GM18508 (cell line): ENCODE measurements around the gene SLC37A1.

Experiments used
- ATAC-seq: cut with Tn5 transposase; IDR thresholded peaks from one replicate; pipeline ENCODE4 v1.9.1; 2021; ENCODE audit warnings: moderate number of reproducible peaks; ENCODE audit not compliant: insufficient read depth, unreplicated experiment

The SLC37A1 gene

GRCh38 chr21:42583477-42584295 lies 70.0 kb downstream of the SLC37A1 start:
- no peak for ATAC-seq

GRCh38 chr21:42584296-42584641 lies 70.6 kb downstream of the SLC37A1 start:
- no peak for ATAC-seq

- ATAC-seq = no peak
These were observed 72.2 kb downstream of the SLC37A1 start for GRCh38 chr21:42585881-42586280.

GRCh38 chr21:42586406-42586805 lies 72.8 kb downstream of the SLC37A1 start:
- ATAC-seq = no peak

- no peak for ATAC-seq
These were observed 73.4 kb downstream of the SLC37A1 start for GRCh38 chr21:42587036-42587435.

GRCh38 chr21:42590431-42591131 lies 76.9 kb downstream of the SLC37A1 start:
- ATAC-seq = no peak

- ATAC-seq = no peak
These were observed 77.7 kb downstream of the SLC37A1 start for GRCh38 chr21:42591170-42591869.

- no peak for ATAC-seq
These were observed 78.6 kb downstream of the SLC37A1 start for GRCh38 chr21:42592156-42592820.

GRCh38 chr21:42593007-42593814 lies 79.6 kb downstream of the SLC37A1 start:
- ATAC-seq = no peak

- ATAC-seq = no peak
These were observed 81.1 kb downstream of the SLC37A1 start for GRCh38 chr21:42594616-42595282.

GRCh38 chr21:42595283-42596187 lies 81.9 kb downstream of the SLC37A1 start:
- ATAC-seq = no peak

GRCh38 chr21:42596657-42597056 lies 83.0 kb downstream of the SLC37A1 start:
- ATAC-seq = no peak

GRCh38 chr21:42597487-42598158 lies 84.0 kb downstream of the SLC37A1 start:
- no peak for ATAC-seq

GRCh38 chr21:42598159-42598735 lies 84.6 kb downstream of the SLC37A1 start:
- ATAC-seq = no peak

GRCh38 chr21:42599486-42599885 lies 85.8 kb downstream of the SLC37A1 start:
- no peak for ATAC-seq

- no peak for ATAC-seq
These were observed 86.3 kb downstream of the SLC37A1 start for GRCh38 chr21:42599962-42600361.

- ATAC-seq = no peak
These were observed 88.0 kb downstream of the SLC37A1 start for GRCh38 chr21:42601656-42602055.
